Left ventricle myocardium inferior (tissue), 1 donor: ENCODE results near the gene IQSEC3. TPM values are rescaled to one million over a fixed set of nuclear protein-coding genes. Genes with fewer than 3 reads are reported as not detected.

Source experiments
- DNase-seq: peaks from one replicate; pipeline ENCODE4 v3.0.0-alpha.2; 2020
- H3K27ac ChIP-seq: fragments of 200-600 bp; replicated peaks from 2 replicates; pipeline ENCODE4 v1.8.0; 2021
- H3K27me3 ChIP-seq: fragments of 200-600 bp; 2 replicates; pipeline ENCODE4 v1.8.0; 2021; ENCODE audit warnings: low read depth
- H3K36me3 ChIP-seq: fragments of 200-600 bp; 2 replicates; pipeline ENCODE4 v1.8.0; 2021
- H3K4me1 ChIP-seq: fragments of 200-600 bp; 2 replicates; pipeline ENCODE4 v1.8.0; 2021
- H3K4me3 ChIP-seq: fragments of 200-600 bp; 2 replicates; pipeline ENCODE4 v1.8.0; 2021; ENCODE audit warnings: mild to moderate bottlenecking, moderate library complexity
- H3K9me3 ChIP-seq: fragments of 200-600 bp; replicated peaks from 2 replicates; pipeline ENCODE4 v1.8.0; 2021
- CTCF ChIP-seq: fragments of 200-600 bp; IDR thresholded peaks from 2 replicates; pipeline ENCODE4 v1.8.0; 2021; ENCODE audit warnings: antibody characterized with exemption, mild to moderate bottlenecking, borderline replicate concordance
- intact Hi-C: fragments of 100-400 bp; cut with micrococcal nuclease; formaldehyde crosslinking; loops from one replicate; pipeline ENCODE4 v1.11.0; 2022
- total RNA-seq: library from RNA; stranded (reverse); fragmentation: NEBNext Ultra II Directional; extraction: Animal tissue kit (Norgen Biotek cat#: 25700); gene quantifications from one replicate; pipeline ENCODE4 v1.2.1, GENCODE V29; 2021
- donor health status: DM: no; HTN: yes; CAD: no; lungs with severe emphysema.

IQSEC3 gene
- total RNA-seq, 1 donor from 2014 or later: 0.69 TPM

DNA sequence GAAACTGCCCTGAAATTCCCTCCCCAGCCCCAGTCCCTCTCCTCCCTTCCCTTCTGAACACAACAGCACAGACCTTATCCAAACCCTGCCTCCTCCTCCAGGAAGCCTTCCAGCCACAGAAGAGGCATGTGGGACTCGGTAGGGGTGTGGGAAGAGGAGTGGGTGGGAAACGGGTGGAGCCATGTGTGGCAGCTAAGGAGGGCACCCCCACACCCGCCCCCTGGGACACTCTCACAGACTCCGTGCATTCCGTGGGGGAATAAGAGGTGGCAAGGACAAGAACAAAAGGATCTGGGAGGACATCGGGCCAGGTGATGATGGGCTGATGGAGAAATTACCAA, 123.0 kb downstream of the IQSEC3 start:
- TF ChIP-seq CTCF: no peak
- no peaks in the 10 kb centered on the region for H3K9me3 ChIP-seq

DNA sequence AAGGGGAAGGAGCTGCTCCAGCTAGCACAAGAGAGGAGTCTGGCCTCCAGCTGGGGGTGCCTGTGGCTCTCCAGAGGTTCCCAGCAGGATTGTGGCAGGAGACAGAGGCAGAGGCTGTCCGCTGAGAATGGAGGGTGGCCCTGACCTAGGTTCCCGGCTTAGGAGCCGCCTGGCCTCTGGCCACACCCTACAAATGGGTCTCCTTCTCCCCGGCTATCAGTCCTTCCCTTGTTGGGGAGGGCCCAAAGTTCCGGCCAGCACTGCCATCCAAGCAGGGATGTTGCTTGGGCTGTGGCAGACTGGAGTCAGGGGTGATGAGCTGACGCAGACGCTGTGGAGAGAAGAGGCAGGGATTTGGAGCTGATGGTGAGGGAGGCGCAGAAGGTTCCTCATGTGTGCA, 124.3 kb downstream of the IQSEC3 start:
- no peaks in the 10 kb centered on the region for H3K36me3 ChIP-seq
- intact Hi-C loops: no loop called here
- no peak for TF ChIP-seq CTCF
- H3K4me1 ChIP-seq: peaks cover 14% of the 10 kb centered on the region
- H3K27me3 ChIP-seq: peaks cover 19% of the 10 kb centered on the region
- DNase-seq: no peak
- H3K4me3 ChIP-seq: no peak overlapping the region
- no peaks in the 10 kb centered on the region for H3K9me3 ChIP-seq
- H3K27ac ChIP-seq: no peak overlapping the region

More for the DNA sequence above, 123.0 kb downstream of the IQSEC3 start:
- intact Hi-C loops: no loop called here
- no peak overlapping the region for H3K27ac ChIP-seq
- peak overlapping the region; percentile 66 for H3K4me3 ChIP-seq
- H3K27me3 ChIP-seq: peaks cover 14% of the 10 kb centered on the region
- H3K36me3 ChIP-seq: no peaks in the 10 kb centered on the region
- peaks cover 14% of the 10 kb centered on the region for H3K4me1 ChIP-seq
- DNase-seq: no peak

DNA sequence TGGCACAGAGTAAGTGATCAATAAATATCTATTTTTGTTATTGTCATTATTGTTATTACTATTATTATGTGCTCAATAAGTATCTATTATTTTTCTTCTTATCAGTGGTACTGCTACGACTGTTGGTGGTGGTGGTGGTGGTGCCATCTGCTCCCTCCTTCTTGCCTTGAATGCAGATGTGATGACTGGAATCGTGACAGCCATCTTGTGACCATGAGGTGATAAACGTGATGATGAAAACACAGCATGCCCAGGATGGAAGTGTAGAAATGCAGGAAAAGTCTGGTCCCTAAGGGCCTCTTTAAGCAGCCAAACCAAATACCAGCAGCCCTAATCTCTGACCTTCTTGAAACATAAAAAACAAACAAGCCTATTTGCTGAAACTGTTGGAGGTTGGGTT, 125.0 kb downstream of the IQSEC3 start:
- Histone ChIP-seq H3K9me3 (no peaks in the 10 kb centered on the region), H3K27ac (no peak overlapping the region), H3K27me3 (peaks cover 19% of the 10 kb centered on the region), H3K4me3 (no peak overlapping the region), H3K4me1 (peaks cover 14% of the 10 kb centered on the region), H3K36me3 (no peaks in the 10 kb centered on the region)
- no peak for DNase-seq
- TF ChIP-seq CTCF: no peak
- intact Hi-C loops: no loop called here

DNA sequence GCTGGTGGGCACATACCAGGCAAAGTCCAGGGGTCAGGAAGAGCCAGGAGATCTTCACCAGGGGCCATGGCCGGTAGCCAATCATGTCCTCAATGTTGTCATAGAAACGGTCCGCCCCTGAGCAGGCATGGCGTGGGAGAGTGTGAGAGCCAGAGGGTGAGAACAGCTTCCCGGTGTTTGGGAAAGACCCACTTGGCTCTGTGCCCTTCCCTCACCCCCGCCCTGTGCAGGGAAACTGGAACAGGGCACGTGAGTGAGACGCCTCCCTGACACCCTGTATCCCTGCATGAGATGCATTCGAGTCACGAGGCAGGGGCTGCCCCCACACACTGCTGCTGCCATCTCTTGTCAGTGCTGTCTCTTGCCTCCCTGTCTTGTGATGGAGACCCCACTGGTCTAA, 126.7 kb downstream of the IQSEC3 start:
- H3K36me3 ChIP-seq: no peaks in the 10 kb centered on the region
- peaks cover 19% of the 10 kb centered on the region for H3K27me3 ChIP-seq
- DNase-seq: no peak
- no peaks in the 10 kb centered on the region for H3K9me3 ChIP-seq
- H3K27ac ChIP-seq: no peak overlapping the region
- TF ChIP-seq CTCF: no peak
- H3K4me1 ChIP-seq: peaks cover 14% of the 10 kb centered on the region
- no peak overlapping the region for H3K4me3 ChIP-seq
- intact Hi-C loops: no loop called here

GRCh38 chr12:194276-194675, 127.7 kb downstream of the IQSEC3 start:
- no peaks in the 10 kb centered on the region for H3K9me3 ChIP-seq
- intact Hi-C loops: no loop called here

More at GRCh38 chr12:194276-194675, 127.7 kb downstream of the IQSEC3 start:
- no peak overlapping the region for H3K27ac ChIP-seq
- H3K36me3 ChIP-seq: no peaks in the 10 kb centered on the region
- H3K4me1 ChIP-seq: peaks cover 5% of the 10 kb centered on the region
- DNase-seq: no peak
- no peak for TF ChIP-seq CTCF
- no peak overlapping the region for H3K4me3 ChIP-seq
- peaks cover 19% of the 10 kb centered on the region for H3K27me3 ChIP-seq
